OCI-LY3 (cell line): Measurements from ENCODE around the gene SHTN1.

Experiments
- H2AFZ ChIP-seq: fragments of 200-600, 300-600 bp; shearing (Covaris generic); 2 replicates; pipeline ENCODE4 v1.6.0; 2014; ENCODE audit warnings: antibody characterized with exemption, low read depth, low read length
- H3K27ac ChIP-seq: fragments of 200-600, 300-600 bp; sonication (generic); 2 replicates; pipeline ENCODE4 v1.5.1; 2014; ENCODE audit warnings: mild to moderate bottlenecking, low read length, moderate library complexity, mixed read lengths
- H3K27me3 ChIP-seq: fragments of 200-600, 300-600 bp; sonication (generic); 2 replicates; pipeline ENCODE4 v1.6.1; 2014; ENCODE audit warnings: low read depth, low read length, mixed read lengths
- H3K36me3 ChIP-seq: fragments of 200-600, 300-600 bp; sonication (generic); replicated peaks from 2 replicates; pipeline ENCODE3; 2014; ENCODE audit warnings: low read depth, low read length, mixed read lengths
- H3K4me1 ChIP-seq: fragments of 300-600, 200-600 bp; sonication (generic); 2 replicates; pipeline ENCODE4 v1.6.1; 2014; ENCODE audit warnings: low read length, mixed read lengths
- H3K4me2 ChIP-seq: fragments of 200-600, 300-600 bp; sonication (generic); 2 replicates; pipeline ENCODE4 v1.6.1; 2014; ENCODE audit warnings: low read length, mixed read lengths
- H3K4me3 ChIP-seq: fragments of 300-600, 200-600 bp; sonication (generic); 2 replicates; pipeline ENCODE4 v1.5.1; 2014; ENCODE audit warnings: antibody characterized with exemption, mild to moderate bottlenecking, low read length, moderate library complexity
- H3K79me2 ChIP-seq: fragments of 300-600, 200-600 bp; shearing (Covaris generic); 2 replicates; pipeline ENCODE4 v1.6.1; 2014; ENCODE audit warnings: mild to moderate bottlenecking, low read length, mixed read lengths
- H3K9ac ChIP-seq: fragments of 300-600, 200-600 bp; shearing (Covaris generic); 2 replicates; pipeline ENCODE4 v1.6.0; 2014; ENCODE audit warnings: mild to moderate bottlenecking, low read length, moderate library complexity
- H3K9me3 ChIP-seq: fragments of 200-600, 300-600 bp; shearing (Covaris generic); 2 replicates; pipeline ENCODE4 v1.6.1; 2014; ENCODE audit warnings: low read length, mixed read lengths; ENCODE audit not compliant: insufficient read depth
- H4K20me1 ChIP-seq: fragments of 200-600, 300-600 bp; sonication (generic); 2 replicates; pipeline ENCODE4 v1.6.1; 2016; ENCODE audit warnings: low read length, mixed read lengths; ENCODE audit not compliant: insufficient read depth
- EZH2phosphoT487 ChIP-seq: fragments of 200-600 bp; shearing (Covaris generic); IDR thresholded peaks from 2 replicates; pipeline ENCODE4 v1.6.1; 2018; ENCODE audit warnings: antibody characterized with exemption, mixed run types, low read depth
- TF ChIP-seq, protein P1 (sequence below): fragments of 200-600, 300-600 bp; sonication (generic); IDR thresholded peaks from 2 replicates; pipeline ENCODE4 v1.5.1; 2014; ENCODE audit warnings: antibody characterized with exemption, low read length, low read depth

Gene SHTN1

DNA sequence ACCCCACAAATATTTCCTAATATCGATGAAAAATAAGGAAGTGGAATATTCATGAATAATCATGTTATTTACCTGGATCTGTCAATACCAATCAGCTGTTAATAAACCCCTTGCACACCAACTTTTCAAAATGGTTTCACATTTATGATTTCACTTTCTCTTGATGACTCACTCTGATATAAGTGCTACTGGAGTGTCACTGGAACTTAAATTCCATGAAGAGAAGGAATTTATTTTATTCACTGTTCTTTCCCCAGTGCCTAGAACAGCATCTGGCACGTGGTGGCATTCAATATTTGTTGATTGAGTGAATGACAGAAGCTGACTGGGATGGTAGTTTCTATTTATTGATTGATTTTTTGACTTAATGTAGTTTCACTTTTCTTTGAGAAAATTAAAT, 159.2 kb downstream of the SHTN1 start:
- Histone ChIP-seq H3K27ac (no peak overlapping the region), H4K20me1 (0 out of 2 replicates have a peak, but pooled peaks cover 4% of the 10 kb centered on the region), H3K36me3 (peaks cover 2% of the 10 kb centered on the region), H3K27me3 (no peaks in the 10 kb centered on the region), H3K4me3 (no peak overlapping the region), H3K9me3 (peaks cover 4% of the 10 kb centered on the region; the same call in 1 of the 2 replicates), H3K9ac (no peak overlapping the region), H3K4me2 (peak overlapping the region; percentile 48), H2AFZ (no peak overlapping the region), H3K4me1 (peaks cover 34% of the 10 kb centered on the region), H3K79me2 (peaks cover 6% of the 10 kb centered on the region; the same call in 1 of the 2 replicates)
- TF ChIP-seq, protein P1, sequence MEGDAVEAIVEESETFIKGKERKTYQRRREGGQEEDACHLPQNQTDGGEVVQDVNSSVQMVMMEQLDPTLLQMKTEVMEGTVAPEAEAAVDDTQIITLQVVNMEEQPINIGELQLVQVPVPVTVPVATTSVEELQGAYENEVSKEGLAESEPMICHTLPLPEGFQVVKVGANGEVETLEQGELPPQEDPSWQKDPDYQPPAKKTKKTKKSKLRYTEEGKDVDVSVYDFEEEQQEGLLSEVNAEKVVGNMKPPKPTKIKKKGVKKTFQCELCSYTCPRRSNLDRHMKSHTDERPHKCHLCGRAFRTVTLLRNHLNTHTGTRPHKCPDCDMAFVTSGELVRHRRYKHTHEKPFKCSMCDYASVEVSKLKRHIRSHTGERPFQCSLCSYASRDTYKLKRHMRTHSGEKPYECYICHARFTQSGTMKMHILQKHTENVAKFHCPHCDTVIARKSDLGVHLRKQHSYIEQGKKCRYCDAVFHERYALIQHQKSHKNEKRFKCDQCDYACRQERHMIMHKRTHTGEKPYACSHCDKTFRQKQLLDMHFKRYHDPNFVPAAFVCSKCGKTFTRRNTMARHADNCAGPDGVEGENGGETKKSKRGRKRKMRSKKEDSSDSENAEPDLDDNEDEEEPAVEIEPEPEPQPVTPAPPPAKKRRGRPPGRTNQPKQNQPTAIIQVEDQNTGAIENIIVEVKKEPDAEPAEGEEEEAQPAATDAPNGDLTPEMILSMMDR, result no peak
- no peak for TF ChIP-seq EZH2phosphoT487

DNA sequence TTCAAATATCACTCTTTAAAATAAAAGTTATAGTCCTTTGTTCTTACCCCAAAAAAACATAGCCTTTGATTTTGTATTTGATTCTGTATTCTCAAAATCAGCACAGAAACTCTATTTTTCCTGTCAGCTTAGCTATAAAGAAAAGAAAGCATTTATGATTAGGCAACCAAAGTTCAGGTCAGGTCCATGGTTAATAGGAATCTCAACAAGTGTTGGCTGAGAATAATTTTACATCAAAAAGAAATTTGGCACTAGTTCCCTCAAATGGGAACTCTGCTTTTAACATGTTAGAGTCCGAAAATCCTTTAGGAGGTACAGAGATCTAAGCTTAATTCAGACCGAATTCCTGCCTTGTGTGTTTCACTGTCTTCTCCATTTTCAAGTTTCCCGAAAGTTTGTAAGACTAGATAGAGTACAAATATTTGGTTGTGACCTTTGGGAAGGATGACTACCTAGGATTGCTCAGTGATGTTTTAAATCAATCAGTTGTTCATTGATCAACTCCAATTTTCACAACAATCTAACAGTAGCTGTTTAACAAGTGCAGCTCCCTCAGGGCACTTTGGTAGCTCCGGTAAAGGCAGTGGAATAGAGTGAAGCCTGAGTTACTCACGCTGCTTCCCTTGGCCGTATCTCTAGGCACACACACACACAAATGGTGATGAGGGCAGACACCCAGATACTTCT, 164.5 kb downstream of the SHTN1 start:
- no peak for TF ChIP-seq EZH2phosphoT487
- TF ChIP-seq, protein P1, result no peak
- Histone ChIP-seq H2AFZ (no peak overlapping the region), H3K9ac (no peak overlapping the region), H3K4me2 (no peak overlapping the region), H3K36me3 (no peaks in the 10 kb centered on the region), H3K4me3 (no peak overlapping the region), H3K4me1 (peaks cover 18% of the 10 kb centered on the region), H3K27ac (no peak overlapping the region), H3K9me3 (no peaks in the 10 kb centered on the region; the same call in 1 of the 2 replicates), H3K79me2 (no peaks in the 10 kb centered on the region), H4K20me1 (no peaks in the 10 kb centered on the region; the same call in 1 of the 2 replicates), H3K27me3 (no peaks in the 10 kb centered on the region)

DNA sequence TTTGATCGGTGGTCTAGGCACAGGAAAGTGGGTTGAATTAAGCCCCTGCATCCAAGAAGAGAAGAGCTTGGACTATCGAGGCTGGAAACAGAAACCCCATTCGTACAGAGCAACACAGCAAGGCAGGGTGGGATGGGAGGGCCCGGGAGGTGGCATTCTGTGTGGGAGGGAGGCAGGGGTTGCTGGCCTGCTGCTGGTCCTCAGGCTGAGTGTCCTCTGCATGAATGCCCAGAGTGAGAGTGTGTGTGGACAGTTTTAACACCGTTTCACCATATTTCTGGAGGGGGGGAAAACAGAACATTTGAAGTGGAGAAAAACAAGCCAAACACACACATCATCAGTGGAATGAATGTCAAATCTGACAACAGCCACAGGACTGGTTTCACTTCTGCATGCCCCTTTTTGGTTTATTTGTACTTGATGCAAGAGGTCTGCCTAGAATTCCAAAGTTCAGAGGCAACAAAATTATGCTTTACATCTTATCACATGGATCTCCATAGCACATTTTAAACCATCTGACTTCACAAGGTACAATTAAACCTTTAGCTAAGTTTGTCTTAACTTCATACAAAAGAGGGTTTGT, 166.8 kb downstream of the SHTN1 start:
- H3K4me3 ChIP-seq, result no peak overlapping the region
- H4K20me1 ChIP-seq, result no peaks in the 10 kb centered on the region; the same call in 1 of the 2 replicates
- H3K9ac ChIP-seq, result no peak overlapping the region
- no peaks in the 10 kb centered on the region for H3K27me3 ChIP-seq
- peak overlapping the region; percentile 27 for H3K4me2 ChIP-seq
- TF ChIP-seq EZH2phosphoT487, result no peak
- TF ChIP-seq, protein P1, result no peak
- no peak overlapping the region for H3K27ac ChIP-seq
- no peaks in the 10 kb centered on the region for H3K79me2 ChIP-seq
- no peak overlapping the region for H2AFZ ChIP-seq
- H3K36me3 ChIP-seq, result no peaks in the 10 kb centered on the region
- H3K4me1 ChIP-seq, result peaks cover 15% of the 10 kb centered on the region
- no peaks in the 10 kb centered on the region; the same call in 1 of the 2 replicates for H3K9me3 ChIP-seq

DNA sequence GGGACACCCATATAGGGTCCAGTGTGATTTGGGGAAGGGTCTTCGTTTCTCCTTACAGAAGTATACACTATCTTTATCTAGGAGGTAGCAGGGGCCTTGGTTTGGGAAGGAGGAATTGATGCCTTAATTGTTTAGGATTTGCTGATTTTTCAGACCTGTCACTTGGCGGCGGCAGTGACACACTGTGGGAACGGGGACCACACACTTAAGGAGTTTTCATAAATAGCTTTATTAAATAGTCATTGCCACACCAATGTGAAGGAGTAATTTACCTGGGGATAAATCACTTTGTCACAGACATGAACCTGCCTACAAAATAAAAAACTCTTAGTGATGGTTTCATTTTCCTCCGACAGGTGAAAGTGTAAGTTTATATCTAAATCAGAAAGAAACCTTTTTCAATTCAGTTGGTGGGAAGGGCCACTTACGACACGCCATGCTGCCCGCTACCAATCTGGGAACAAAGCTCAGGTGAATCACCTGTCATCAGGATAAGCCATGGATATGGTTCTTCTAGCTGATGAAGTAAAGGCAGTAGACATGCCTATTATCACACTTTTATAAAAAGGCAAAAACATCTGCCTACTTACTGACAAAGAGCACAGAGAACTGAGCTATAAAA, 168.0 kb downstream of the SHTN1 start:
- Histone ChIP-seq H3K27ac (no peak overlapping the region), H3K4me1 (peaks cover 11% of the 10 kb centered on the region), H3K79me2 (no peaks in the 10 kb centered on the region), H3K4me2 (no peak overlapping the region), H3K27me3 (no peaks in the 10 kb centered on the region), H3K4me3 (no peak overlapping the region), H3K9ac (no peak overlapping the region), H2AFZ (no peak overlapping the region), H3K36me3 (no peaks in the 10 kb centered on the region), H3K9me3 (no peaks in the 10 kb centered on the region; the same call in 1 of the 2 replicates), H4K20me1 (no peaks in the 10 kb centered on the region; the same call in 1 of the 2 replicates)
- TF ChIP-seq, protein P1, result peak; percentile 32
- no peak for TF ChIP-seq EZH2phosphoT487
